ENCODE results near the gene OLFM3.

The OLFM3 gene

GRCh38 chr1:101943237-101943636, 53.5 kb downstream of the OLFM3 start:
- no peak for DNase-seq

GRCh38 chr1:101942516-101943193, 54.1 kb downstream of the OLFM3 start:
- DNase-seq: no peak

- DNase-seq: no peak
Observed at GRCh38 chr1:101938681-101939080, 58.0 kb downstream of the OLFM3 start.

- no peak for DNase-seq
Observed at GRCh38 chr1:101929343-101929742, 67.4 kb downstream of the OLFM3 start.

- no peak for DNase-seq
Observed at GRCh38 chr1:101928829-101929228, 67.9 kb downstream of the OLFM3 start.

GRCh38 chr1:101924700-101925099, 72.0 kb downstream of the OLFM3 start:
- no peak for DNase-seq

- no peak for DNase-seq
Observed at GRCh38 chr1:101920577-101920976, 76.1 kb downstream of the OLFM3 start.

- no peak for DNase-seq
Observed at GRCh38 chr1:101918277-101918676, 78.4 kb downstream of the OLFM3 start.

- DNase-seq: no peak
Observed at GRCh38 chr1:101915597-101915996, 81.1 kb downstream of the OLFM3 start.

- no peak for DNase-seq
Observed at GRCh38 chr1:101914473-101915242, 82.1 kb downstream of the OLFM3 start.

- no peak for DNase-seq
Observed at GRCh38 chr1:101911894-101912293, 84.8 kb downstream of the OLFM3 start.

- DNase-seq: no peak
Observed at GRCh38 chr1:101908980-101909379, 87.7 kb downstream of the OLFM3 start.

GRCh38 chr1:101907264-101907663, 89.5 kb downstream of the OLFM3 start:
- DNase-seq: no peak

GRCh38 chr1:101905283-101905835, 91.4 kb downstream of the OLFM3 start:
- DNase-seq: no peak

- no peak for DNase-seq
Observed at GRCh38 chr1:101902199-101902598, 94.5 kb downstream of the OLFM3 start.

GRCh38 chr1:101898137-101898536, 98.6 kb downstream of the OLFM3 start:
- DNase-seq: no peak

GRCh38 chr1:101884621-101885020, 112.1 kb downstream of the OLFM3 start:
- DNase-seq: no peak

- no peak for DNase-seq
Observed at GRCh38 chr1:101875891-101876290, 120.8 kb downstream of the OLFM3 start.

- DNase-seq: no peak
Observed at GRCh38 chr1:101873672-101874071, 123.1 kb downstream of the OLFM3 start.

- DNase-seq: no peak
Observed at GRCh38 chr1:101859941-101860340, 136.8 kb downstream of the OLFM3 start.

GRCh38 chr1:101854271-101854670, 142.5 kb downstream of the OLFM3 start:
- no peak for DNase-seq

- DNase-seq: no peak
Observed at GRCh38 chr1:101852936-101853335, 143.8 kb downstream of the OLFM3 start.

GRCh38 chr1:101849356-101849755, 147.4 kb downstream of the OLFM3 start:
- DNase-seq: no peak

- DNase-seq: no peak
Observed at GRCh38 chr1:101847626-101848025, 149.1 kb downstream of the OLFM3 start.
